ENCODE data around the gene RPIA.
"Not testable (repeated sequence)": the region's sequence is repeated elsewhere in the genome, so short reads cannot be mapped to it uniquely, and the experiment has no call there.

Gene RPIA

GRCh38 chr2:88736437-88736836, 45.0 kb downstream of the RPIA start:
- H3K4me3 Mint-ChIP-seq: no peak overlapping the region
- H3K36me3 Mint-ChIP-seq (ENCODE audit: low read depth): peaks cover 56% of the 10 kb centered on the region

GRCh38 chr2:88737385-88737784, 45.9 kb downstream of the RPIA start:
- Mint-ChIP-seq H3K36me3 (ENCODE audit: low read depth) (peaks cover 65% of the 10 kb centered on the region), H3K4me3 (no peak overlapping the region), H3K9me3 (no peaks in the 10 kb centered on the region), H3K27me3 (no peaks in the 10 kb centered on the region), H3K27ac (peak overlapping the region; percentile 5), H3K4me1 (ENCODE audit: low read depth) (peaks cover 22% of the 10 kb centered on the region)

More at GRCh38 chr2:88736437-88736836, 45.0 kb downstream of the RPIA start:
- Mint-ChIP-seq H3K27ac (peak overlapping the region; percentile 38), H3K4me1 (ENCODE audit: low read depth) (peaks cover 22% of the 10 kb centered on the region), H3K27me3 (no peaks in the 10 kb centered on the region), H3K9me3 (no peaks in the 10 kb centered on the region)

- no peak overlapping the region for H3K4me3 Mint-ChIP-seq
- H3K4me1 Mint-ChIP-seq (ENCODE audit: low read depth): peaks cover 16% of the 10 kb centered on the region
- H3K36me3 Mint-ChIP-seq (ENCODE audit: low read depth): peaks cover 68% of the 10 kb centered on the region
- no peak overlapping the region for H3K27ac Mint-ChIP-seq
- H3K9me3 Mint-ChIP-seq: no peaks in the 10 kb centered on the region
- no peaks in the 10 kb centered on the region for H3K27me3 Mint-ChIP-seq
These were observed 46.8 kb downstream of the RPIA start for GRCh38 chr2:88738271-88738670.

GRCh38 chr2:88739985-88740600, 48.6 kb downstream of the RPIA start:
- Mint-ChIP-seq H3K36me3 (ENCODE audit: low read depth) (peaks cover 79% of the 10 kb centered on the region), H3K9me3 (peaks cover 12% of the 10 kb centered on the region), H3K4me3 (no peak overlapping the region), H3K27ac (no peak overlapping the region), H3K27me3 (no peaks in the 10 kb centered on the region), H3K4me1 (ENCODE audit: low read depth) (peaks cover 24% of the 10 kb centered on the region)

GRCh38 chr2:88746929-88747490, 55.5 kb downstream of the RPIA start:
- peaks cover 93% of the 10 kb centered on the region for H3K36me3 Mint-ChIP-seq (ENCODE audit: low read depth)
- H3K9me3 Mint-ChIP-seq: peaks cover 19% of the 10 kb centered on the region
- no peak overlapping the region for H3K4me3 Mint-ChIP-seq
- H3K4me1 Mint-ChIP-seq (ENCODE audit: low read depth): peaks cover 28% of the 10 kb centered on the region
- no peaks in the 10 kb centered on the region for H3K27me3 Mint-ChIP-seq
- no peak overlapping the region for H3K27ac Mint-ChIP-seq

- Mint-ChIP-seq H3K27me3 (no peaks in the 10 kb centered on the region), H3K4me3 (no peak overlapping the region), H3K4me1 (ENCODE audit: low read depth) (peaks cover 38% of the 10 kb centered on the region), H3K36me3 (ENCODE audit: low read depth) (peaks cover 93% of the 10 kb centered on the region), H3K9me3 (peaks cover 19% of the 10 kb centered on the region), H3K27ac (no peak overlapping the region)
These were observed 56.5 kb downstream of the RPIA start for GRCh38 chr2:88747990-88748389.

GRCh38 chr2:88751768-88752167, 60.3 kb downstream of the RPIA start:
- Mint-ChIP-seq H3K9me3 (no peaks in the 10 kb centered on the region), H3K4me3 (no peak overlapping the region), H3K27me3 (no peaks in the 10 kb centered on the region), H3K27ac (peak overlapping the region; percentile 12), H3K36me3 (ENCODE audit: low read depth) (peaks cover 85% of the 10 kb centered on the region), H3K4me1 (ENCODE audit: low read depth) (peaks cover 45% of the 10 kb centered on the region)

- Mint-ChIP-seq H3K36me3 (ENCODE audit: low read depth) (peaks cover 81% of the 10 kb centered on the region), H3K9me3 (peaks cover 12% of the 10 kb centered on the region), H3K27ac (peak overlapping the region; percentile 80), H3K4me1 (ENCODE audit: low read depth) (peaks cover 36% of the 10 kb centered on the region), H3K4me3 (no peak overlapping the region), H3K27me3 (no peaks in the 10 kb centered on the region)
These were observed 62.5 kb downstream of the RPIA start for GRCh38 chr2:88753833-88754584.

GRCh38 chr2:88754585-88755320, 63.3 kb downstream of the RPIA start:
- H3K27me3 Mint-ChIP-seq: no peaks in the 10 kb centered on the region
- H3K27ac Mint-ChIP-seq: peak overlapping the region; percentile 80
- peaks cover 77% of the 10 kb centered on the region for H3K36me3 Mint-ChIP-seq (ENCODE audit: low read depth)
- H3K9me3 Mint-ChIP-seq: peaks cover 15% of the 10 kb centered on the region
- H3K4me3 Mint-ChIP-seq: no peak overlapping the region
- H3K4me1 Mint-ChIP-seq (ENCODE audit: low read depth): peaks cover 36% of the 10 kb centered on the region

GRCh38 chr2:88755836-88756235, 64.4 kb downstream of the RPIA start:
- Mint-ChIP-seq H3K27ac (no peak overlapping the region), H3K27me3 (no peaks in the 10 kb centered on the region)

GRCh38 chr2:88757025-88757424, 65.6 kb downstream of the RPIA start:
- Mint-ChIP-seq H3K27me3 (no peaks in the 10 kb centered on the region), H3K27ac (no peak overlapping the region), H3K4me3 (no peak overlapping the region), H3K36me3 (ENCODE audit: low read depth) (peaks cover 66% of the 10 kb centered on the region), H3K9me3 (peaks cover 21% of the 10 kb centered on the region), H3K4me1 (ENCODE audit: low read depth) (peaks cover 30% of the 10 kb centered on the region)

More at GRCh38 chr2:88755836-88756235, 64.4 kb downstream of the RPIA start:
- Mint-ChIP-seq H3K9me3 (peaks cover 21% of the 10 kb centered on the region), H3K4me3 (no peak overlapping the region), H3K36me3 (ENCODE audit: low read depth) (peaks cover 77% of the 10 kb centered on the region), H3K4me1 (ENCODE audit: low read depth) (peaks cover 36% of the 10 kb centered on the region)

GRCh38 chr2:88758702-88759101, 67.2 kb downstream of the RPIA start:
- peaks cover 49% of the 10 kb centered on the region for H3K36me3 Mint-ChIP-seq (ENCODE audit: low read depth)
- peaks cover 21% of the 10 kb centered on the region for H3K9me3 Mint-ChIP-seq
- H3K27me3 Mint-ChIP-seq, H3K27ac Mint-ChIP-seq, H3K4me3 Mint-ChIP-seq: not testable (repeated sequence)
- H3K4me1 Mint-ChIP-seq (ENCODE audit: low read depth): peaks cover 13% of the 10 kb centered on the region

DNA sequence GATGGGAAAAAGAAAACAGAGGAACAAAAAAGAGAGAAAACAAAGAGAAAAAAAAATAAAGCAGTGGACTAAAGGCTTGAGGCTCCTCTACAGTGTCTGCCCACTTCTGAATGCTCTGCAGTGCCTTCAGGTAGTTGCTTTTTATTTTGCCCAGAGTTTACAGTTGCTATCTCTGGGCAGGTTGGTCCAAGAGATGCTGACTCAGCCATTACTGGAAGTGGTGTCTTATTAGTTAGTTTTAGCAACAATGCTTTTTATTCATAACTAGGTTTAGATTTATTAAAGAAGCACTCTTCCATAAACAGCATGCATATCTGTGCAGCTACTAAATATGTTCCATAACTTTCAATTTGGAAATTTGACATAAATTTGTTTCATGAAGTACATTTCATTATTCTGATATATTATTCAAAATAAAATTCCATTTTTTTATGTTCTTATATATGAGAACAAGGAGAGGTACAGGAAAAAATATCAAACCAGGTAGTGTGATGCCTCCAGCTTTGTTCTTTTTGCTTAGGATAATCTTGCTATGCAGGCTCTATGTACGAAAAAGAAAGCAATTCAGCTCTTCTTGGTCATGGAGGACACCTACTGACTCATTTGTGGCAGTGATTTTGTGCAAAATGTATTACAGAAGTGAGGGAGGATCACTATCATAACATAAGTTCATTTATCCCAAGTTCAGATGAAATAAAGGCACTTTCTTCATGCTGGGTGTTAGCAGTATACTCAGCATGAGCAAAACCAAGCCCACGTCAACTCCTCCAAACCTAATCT, 69.5 kb downstream of the RPIA start:
- Mint-ChIP-seq H3K4me3 (no peak overlapping the region), H3K27me3 (peaks cover 14% of the 10 kb centered on the region), H3K4me1 (ENCODE audit: low read depth) (peaks cover 4% of the 10 kb centered on the region), H3K9me3 (peaks cover 21% of the 10 kb centered on the region), H3K36me3 (ENCODE audit: low read depth) (peaks cover 29% of the 10 kb centered on the region), H3K27ac (no peak overlapping the region)

DNA sequence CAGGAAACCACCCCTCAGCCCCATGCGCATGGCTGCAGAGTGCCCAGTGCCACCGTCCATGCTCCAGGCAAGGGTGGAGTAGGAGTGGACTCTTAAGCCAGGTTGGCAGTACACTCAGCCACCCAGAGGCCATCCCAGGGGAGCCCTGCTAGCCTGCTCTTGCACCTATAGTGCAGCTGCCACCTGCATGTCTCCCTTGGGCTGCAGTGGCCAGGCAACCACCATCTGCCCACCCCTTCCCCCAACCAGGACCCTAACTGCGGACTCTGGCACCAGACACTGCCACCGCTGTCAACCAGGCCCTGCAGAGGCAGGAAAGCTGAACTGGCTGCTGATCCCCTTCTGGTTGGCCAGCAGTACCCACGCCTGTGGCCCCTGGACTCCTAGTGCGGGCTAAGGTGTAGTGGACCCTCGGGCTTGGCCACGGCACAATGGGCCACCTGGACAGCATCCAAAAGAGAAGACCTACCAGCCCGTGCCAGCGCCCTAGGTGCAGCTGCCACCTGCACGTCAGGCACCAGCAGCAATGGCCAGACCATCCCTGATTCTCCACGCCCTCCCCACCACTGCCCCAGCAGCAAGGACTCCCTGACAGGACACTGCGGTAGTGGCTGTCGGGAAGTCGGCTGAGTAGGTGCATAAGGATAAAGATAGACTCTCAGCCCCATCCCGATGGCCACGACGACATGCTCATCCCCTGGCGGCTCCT, 72.8 kb downstream of the RPIA start:
- peaks cover 9% of the 10 kb centered on the region for H3K36me3 Mint-ChIP-seq (ENCODE audit: low read depth)
- H3K4me1 Mint-ChIP-seq (ENCODE audit: low read depth): peaks cover 4% of the 10 kb centered on the region
- H3K4me3 Mint-ChIP-seq: no peak overlapping the region
- H3K27ac Mint-ChIP-seq: no peak overlapping the region
- peaks cover 6% of the 10 kb centered on the region for H3K9me3 Mint-ChIP-seq
- H3K27me3 Mint-ChIP-seq: peaks cover 24% of the 10 kb centered on the region
